Activated CD4-positive, alpha-beta T cell treated with anti-CD3 and anti-CD28 coated beads for 4 hours (primary cell): Measurements from ENCODE around the gene ACBD6.

Experiments
- DNase-seq, 2 donors: peaks; one replicate each; pipeline ENCODE4 v3.0.0-alpha.2; 2020

Gene ACBD6

GRCh38 chr1:180287988-180288705 is 214.2 kb downstream of the ACBD6 start:
- no peak for DNase-seq

GRCh38 chr1:180286417-180286816 is 216.0 kb downstream of the ACBD6 start:
- DNase-seq = no peak

- no peak for DNase-seq
Measured at GRCh38 chr1:180283098-180283497, 219.3 kb downstream of the ACBD6 start.

- DNase-seq = no peak
Measured at GRCh38 chr1:180282401-180283044, 219.9 kb downstream of the ACBD6 start.

GRCh38 chr1:180281490-180281889 is 220.9 kb downstream of the ACBD6 start:
- no peak for DNase-seq

GRCh38 chr1:180280617-180281016 is 221.8 kb downstream of the ACBD6 start:
- no peak for DNase-seq

GRCh38 chr1:180279651-180280050 is 222.7 kb downstream of the ACBD6 start:
- DNase-seq = no peak

- no peak for DNase-seq
Measured at GRCh38 chr1:180278596-180279395, 223.6 kb downstream of the ACBD6 start.

- no peak for DNase-seq
Measured at GRCh38 chr1:180278194-180278515, 224.2 kb downstream of the ACBD6 start.

- no peak for DNase-seq
Measured at GRCh38 chr1:180277476-180278193, 224.7 kb downstream of the ACBD6 start.

GRCh38 chr1:180275726-180276125 is 226.7 kb downstream of the ACBD6 start:
- DNase-seq = no peak

- DNase-seq = no peak
Measured at GRCh38 chr1:180274221-180274620, 228.2 kb downstream of the ACBD6 start.

GRCh38 chr1:180273066-180273465 is 229.3 kb downstream of the ACBD6 start:
- DNase-seq = no peak

- DNase-seq = no peak
Measured at GRCh38 chr1:180272395-180272794, 230.0 kb downstream of the ACBD6 start.

- no peak for DNase-seq
Measured at GRCh38 chr1:180271272-180272255, 230.8 kb downstream of the ACBD6 start.

- no peak for DNase-seq
Measured at GRCh38 chr1:180270530-180271271, 231.7 kb downstream of the ACBD6 start.

GRCh38 chr1:180269645-180270529 is 232.5 kb downstream of the ACBD6 start:
- no peak for DNase-seq

GRCh38 chr1:180268556-180269075 is 233.8 kb downstream of the ACBD6 start:
- no peak for DNase-seq

GRCh38 chr1:180267761-180268555 is 234.4 kb downstream of the ACBD6 start:
- DNase-seq = no peak
